Measurements from ENCODE around the gene FZD10. TPM values are rescaled to one million over a fixed set of nuclear protein-coding genes. Genes with fewer than 3 reads are reported as not detected.

Gene FZD10
- total and polyA plus RNA-seq, 8 donors: 0.04 to 0.26 (median 0.14) TPM

DNA sequence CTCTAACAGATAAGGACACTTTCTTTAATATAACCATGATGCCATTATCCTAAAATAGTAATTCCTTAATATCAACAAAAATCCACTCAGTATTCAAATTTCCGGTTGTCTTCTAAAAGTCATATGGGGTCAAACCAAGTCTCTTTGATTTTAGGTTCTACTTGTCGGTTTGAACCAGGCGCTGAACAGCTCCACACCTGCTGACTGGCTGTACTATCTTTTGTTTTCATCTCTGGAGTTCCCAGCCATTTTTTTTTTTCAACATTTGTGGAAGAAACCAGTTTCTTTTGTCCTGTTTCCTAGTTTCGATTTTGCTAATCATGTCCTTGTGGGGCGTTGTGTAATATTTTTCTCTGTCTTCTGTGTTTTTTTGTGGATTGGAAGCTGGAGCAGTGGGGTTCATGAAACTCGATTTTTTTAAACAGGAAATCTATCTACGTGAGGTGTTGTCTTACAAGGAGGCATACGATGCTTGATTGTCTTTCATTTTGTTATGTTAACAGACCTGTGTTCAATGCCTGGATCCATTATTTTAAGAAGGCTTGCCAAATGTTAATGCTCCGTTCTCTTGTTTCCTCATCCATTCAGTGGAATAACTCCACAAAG lies 50.2 kb downstream of the FZD10 start:
- ATAC-seq: peak in 2 of 4 donors; percentile 32 to 44
- Histone ChIP-seq H3K9me3 (no peaks in the 10 kb centered on the region), H3K36me3 (no peaks in the 10 kb centered on the region), H3K4me1 (no peaks in the 10 kb centered on the region), H3K27ac (peak overlapping the region in 1 of 4 donors; percentile 41), H3K4me3 (no peak overlapping the region), H3K27me3 (peaks cover 0 to 6% (median 2%) of the 10 kb centered on the region in 4 donors)
- whole genome bisulfite sequencing, 2 donors: 20 to 23% methylated on average over 9 of the region's 9 CpGs
- no peak for FAIRE-seq
- intact Hi-C loops (cut with DNase I): no loop called here
- TF ChIP-seq, protein P1, sequence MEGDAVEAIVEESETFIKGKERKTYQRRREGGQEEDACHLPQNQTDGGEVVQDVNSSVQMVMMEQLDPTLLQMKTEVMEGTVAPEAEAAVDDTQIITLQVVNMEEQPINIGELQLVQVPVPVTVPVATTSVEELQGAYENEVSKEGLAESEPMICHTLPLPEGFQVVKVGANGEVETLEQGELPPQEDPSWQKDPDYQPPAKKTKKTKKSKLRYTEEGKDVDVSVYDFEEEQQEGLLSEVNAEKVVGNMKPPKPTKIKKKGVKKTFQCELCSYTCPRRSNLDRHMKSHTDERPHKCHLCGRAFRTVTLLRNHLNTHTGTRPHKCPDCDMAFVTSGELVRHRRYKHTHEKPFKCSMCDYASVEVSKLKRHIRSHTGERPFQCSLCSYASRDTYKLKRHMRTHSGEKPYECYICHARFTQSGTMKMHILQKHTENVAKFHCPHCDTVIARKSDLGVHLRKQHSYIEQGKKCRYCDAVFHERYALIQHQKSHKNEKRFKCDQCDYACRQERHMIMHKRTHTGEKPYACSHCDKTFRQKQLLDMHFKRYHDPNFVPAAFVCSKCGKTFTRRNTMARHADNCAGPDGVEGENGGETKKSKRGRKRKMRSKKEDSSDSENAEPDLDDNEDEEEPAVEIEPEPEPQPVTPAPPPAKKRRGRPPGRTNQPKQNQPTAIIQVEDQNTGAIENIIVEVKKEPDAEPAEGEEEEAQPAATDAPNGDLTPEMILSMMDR (IDR thresholded peaks at IDR 0.05): no peak
- DNase-seq: no peak

DNA sequence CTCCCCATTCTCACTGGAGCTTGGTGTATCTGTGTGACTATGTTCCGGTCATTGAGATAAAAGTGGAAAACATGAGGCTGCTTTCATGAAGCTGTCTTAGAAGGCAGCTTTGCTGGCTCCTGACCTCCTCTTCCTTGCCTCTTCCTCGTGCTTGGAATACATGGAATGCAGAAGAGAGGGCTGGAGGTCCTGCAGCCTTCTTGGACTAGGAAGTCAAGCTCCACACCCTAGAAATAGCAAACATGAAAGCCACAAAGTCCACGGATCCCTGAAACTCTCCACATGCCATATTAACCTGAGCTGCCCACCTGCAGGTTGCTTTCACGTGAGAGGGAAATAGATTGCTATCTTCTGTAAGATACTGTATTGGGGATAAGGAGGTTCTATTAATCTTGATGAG lies 51.0 kb downstream of the FZD10 start:
- no peaks in the 10 kb centered on the region for H3K4me1 ChIP-seq
- H3K36me3 ChIP-seq: no peaks in the 10 kb centered on the region
- 54 to 68% methylated on average over 4 of the region's 4 CpGs for WGBS, 2 donors
- ATAC-seq (no peak), DNase-seq (no peak), FAIRE-seq (no peak)
- no peak overlapping the region for H3K27ac ChIP-seq
- TF ChIP-seq, protein P1 (IDR thresholded peaks at IDR 0.05): no peak
- H3K4me3 ChIP-seq: no peak overlapping the region
- H3K27me3 ChIP-seq: peaks cover 0 to 6% (median 2%) of the 10 kb centered on the region in 4 donors
- intact Hi-C loops (cut with DNase I): no loop called here
- no peaks in the 10 kb centered on the region for H3K9me3 ChIP-seq

DNA sequence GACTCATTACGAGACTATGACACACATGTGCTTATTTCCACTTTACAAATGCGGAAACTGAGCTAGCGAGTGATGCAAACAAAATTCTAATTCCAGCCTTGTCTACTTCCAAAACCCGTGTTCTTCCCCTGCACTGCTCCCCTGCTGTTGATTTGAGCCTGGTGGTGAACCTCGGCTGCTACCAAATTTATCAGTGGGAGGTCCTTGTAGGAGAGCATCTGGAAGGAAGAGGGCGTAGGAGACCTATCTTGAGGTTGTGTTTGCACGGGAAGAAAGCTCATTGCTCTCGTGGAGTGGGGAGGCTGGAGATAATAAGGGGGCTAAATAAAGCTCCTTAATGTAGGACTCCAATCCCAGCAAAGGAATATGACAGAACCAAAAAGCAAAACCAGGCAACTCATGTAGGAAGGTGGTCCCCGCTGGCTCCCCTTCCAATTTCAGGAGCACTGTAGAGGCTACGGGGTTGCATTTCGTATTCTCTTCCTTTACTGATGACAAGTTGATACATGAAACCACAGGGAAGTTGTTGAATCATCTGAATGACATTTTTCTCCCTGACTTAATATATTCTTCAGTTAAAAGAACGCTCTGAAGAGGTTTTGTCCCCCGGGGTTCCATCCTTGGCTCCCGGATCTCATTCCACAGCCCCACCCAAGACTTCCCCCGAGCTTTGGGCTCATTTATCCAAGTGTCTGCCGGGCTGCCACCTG lies 52.6 kb downstream of the FZD10 start:
- no peak for DNase-seq
- no peak for ATAC-seq
- H3K9me3 ChIP-seq: no peaks in the 10 kb centered on the region
- H3K27ac ChIP-seq: no peak overlapping the region
- no peak for FAIRE-seq
- H3K36me3 ChIP-seq: no peaks in the 10 kb centered on the region
- H3K27me3 ChIP-seq: peaks cover 0 to 4% (median 2%) of the 10 kb centered on the region in 4 donors
- intact Hi-C loops (cut with DNase I): no loop called here
- TF ChIP-seq, protein P1 (IDR thresholded peaks at IDR 0.05): no peak
- no peak overlapping the region for H3K4me3 ChIP-seq
- WGBS, 2 donors: 43 to 55% methylated on average over 16 of the region's 16 CpGs
- H3K4me1 ChIP-seq: no peaks in the 10 kb centered on the region

Other genes starting within 250 kb of the FZD10 start
- not detected for gene PIWIL1, start 175.4 kb downstream of the FZD10 start, total RNA-seq
- gene PIWIL1, start 175.4 kb downstream of the FZD10 start, polyA plus RNA-seq: not detected

Measured in pancreas (tissue), 10 donors.